ENCODE measurements around the gene DCAF7. TPM values are rescaled to one million over a fixed set of nuclear protein-coding genes. Genes with fewer than 3 reads are reported as not detected.

DCAF7 gene
- total RNA-seq, 1 experiment from 2014 or later: 144 TPM

GRCh38 chr17:63589646-63590045 lies 39.4 kb downstream of the DCAF7 start:
- Histone ChIP-seq H4K20me1 (ENCODE audit: insufficient read depth) (no peaks in the 10 kb centered on the region), H3K36me3 (ENCODE audit: control insufficient read depth in 1 of 2, insufficient read depth in 2 of 2, low read length in 2 of 2) (peaks cover 38 to 59% of the 10 kb centered on the region in 2 experiments), H3K4me3 (replicated peaks in 1 of 2; ENCODE audit: low read depth in 1 of 2, low read length in 2 of 2) (no peak overlapping the region), H3K9me2 (ENCODE audit: insufficient read depth) (no peaks in the 10 kb centered on the region), H3K79me2 (ENCODE audit: insufficient read depth, low read length) (no peaks in the 10 kb centered on the region), H3K9ac (ENCODE audit: low read length) (no peak overlapping the region), H3K27me3 (ENCODE audit: insufficient read depth, low read length) (no peaks in the 10 kb centered on the region), H2AFZ (ENCODE audit: low read depth, low read length, poor library complexity, severe bottlenecking) (no peak overlapping the region), H3K9me3 (ENCODE audit: control insufficient read depth in 1 of 2, insufficient read depth in 1 of 2, low read depth in 1 of 2, low read length in 2 of 2) (no peaks in the 10 kb centered on the region), H3K4me1 (ENCODE audit: control insufficient read depth in 1 of 2, insufficient read depth in 2 of 2, low read length in 2 of 2) (no peaks in the 10 kb centered on the region), H3K27ac (ENCODE audit: low read depth, low read length) (no peak overlapping the region), H3K4me2 (ENCODE audit: low read length) (no peak overlapping the region)
- ATAC-seq: no peak; the same call in 1 of the 2 replicates
- DNase-seq (ENCODE audit: low read depth, low spot score): no peak
- intact Hi-C loops (cut with micrococcal nuclease): no loop called here
- BruUV-seq (replicated peaks): no TSS peak
- ChIA-PET RAD21 (ENCODE audit: low non-redundant PET in 1 of 2, low total read pairs in 2 of 2, uncharacterized antibody in 2 of 2, unreplicated experiment in 2 of 2) (no interaction called here), POLR2A (interaction anchor here (0.5 kb wide), 1 partner anchor 13 kb away, joined by 3 read pairs; no protein-coding TSS in a partner anchor), CTCF (no interaction called here)
- TF ChIP-seq TCF7L2 (IDR thresholded peaks at IDR 0.05; ENCODE audit: borderline replicate concordance, extremely low read depth, insufficient read depth, insufficient read length): no peak
- no peak for TF ChIP-seq YY1 (IDR thresholded peaks at IDR 0.05; ENCODE audit: extremely low read depth, insufficient replicate concordance, low read depth, low read length)
- TF ChIP-seq ATF3 (IDR thresholded peaks at IDR 0.05): no peak
- TF ChIP-seq EZH2phosphoT487 (IDR thresholded peaks at IDR 0.05; ENCODE audit: borderline replicate concordance): no peak
- TF ChIP-seq SIN3A (IDR thresholded peaks at IDR 0.05; ENCODE audit: low read depth): no peak
- no peak for TF ChIP-seq MAX (IDR thresholded peaks at IDR 0.05)
- no peak for TF ChIP-seq FOSL1 (IDR thresholded peaks at IDR 0.05; ENCODE audit: low read depth)
- TF ChIP-seq POLR2A (IDR thresholded peaks at IDR 0.05; ENCODE audit: borderline replicate concordance, extremely low read depth, insufficient read depth, insufficient read length): no peak
- TF ChIP-seq CEBPB (IDR thresholded peaks at IDR 0.05; ENCODE audit: low read depth): no peak
- no peak for TF ChIP-seq CBX3 (IDR thresholded peaks at IDR 0.05; ENCODE audit: low read depth)
- TF ChIP-seq ZBTB33 (IDR thresholded peaks at IDR 0.05; ENCODE audit: extremely low read depth, insufficient replicate concordance, low read length): no peak
- no peak for TF ChIP-seq EZH2 (IDR thresholded peaks at IDR 0.05)
- no peak for TF ChIP-seq RAD21 (IDR thresholded peaks at IDR 0.05; ENCODE audit: low read depth)
- no peak for TF ChIP-seq CTCF (IDR thresholded peaks at IDR 0.05 in 2 of 3, conservative IDR thresholded peaks at IDR 0.05 in 1 of 3; ENCODE audit: borderline replicate concordance in 1 of 3, insufficient read depth in 1 of 3, low read depth in 2 of 3, low read length in 2 of 3)
